ENCODE measurements around the gene CETN1.

CETN1 gene

GRCh38 chr18:627231-627630, 47.1 kb downstream of the CETN1 start:
- no peak for DNase-seq

DNA sequence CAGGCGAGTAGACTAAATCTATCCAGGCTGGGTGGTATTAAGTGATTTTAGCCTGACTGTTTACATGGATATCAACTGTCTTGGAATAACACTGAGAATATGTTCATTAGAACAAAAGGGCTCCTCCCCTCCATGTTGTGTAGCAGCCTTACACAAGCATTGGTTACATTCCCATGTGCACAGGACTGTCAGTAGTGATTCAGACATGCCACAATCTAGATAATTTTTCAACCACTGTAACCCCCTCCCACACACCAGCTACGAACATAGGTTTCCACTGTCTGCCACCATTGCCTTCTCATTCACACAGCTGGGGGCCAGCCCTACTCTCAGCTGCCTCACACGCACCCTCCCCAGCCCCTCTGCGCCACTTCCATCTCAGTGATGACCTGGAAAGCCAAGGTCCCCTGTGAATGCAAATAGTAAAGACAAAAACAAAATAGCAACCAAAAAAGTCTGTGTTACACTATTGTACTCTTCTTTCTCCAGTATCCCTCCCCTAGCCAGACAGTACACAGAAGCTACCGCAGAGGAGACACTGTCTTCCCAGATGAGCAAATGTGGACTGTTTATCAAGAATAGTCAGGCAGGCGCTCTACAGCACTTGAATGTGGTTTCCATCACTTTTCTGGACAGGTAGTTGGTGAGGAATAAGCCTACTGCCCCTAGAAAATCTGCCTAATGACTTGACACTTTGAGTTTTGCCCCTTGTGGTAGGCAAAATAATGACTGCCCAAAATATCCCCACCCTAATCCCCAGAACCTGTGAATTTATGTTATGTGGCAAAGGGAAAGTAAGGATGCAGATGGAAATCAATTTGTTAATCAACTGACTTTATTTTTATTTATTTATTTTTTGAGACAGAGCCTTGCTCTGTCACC, 49.3 kb downstream of the CETN1 start:
- DNase-seq = no peak

- no peak for DNase-seq
Measured at GRCh38 chr18:631560-631959, 51.4 kb downstream of the CETN1 start.

Data from NCI-H748 treated with DMSO at 0.1 percent for 48 hours (cell line).